OCI-LY3 (cell line): ENCODE data around the gene LHX4.

ENCODE experiments used
- EZH2phosphoT487 ChIP-seq: fragments of 200-600 bp; shearing (Covaris generic); IDR thresholded peaks from 2 replicates; pipeline ENCODE4 v1.6.1; 2018; ENCODE audit warnings: antibody characterized with exemption, mixed run types, low read depth
- TF ChIP-seq, protein P1 (sequence below): fragments of 200-600, 300-600 bp; sonication (generic); IDR thresholded peaks from 2 replicates; pipeline ENCODE4 v1.5.1; 2014; ENCODE audit warnings: antibody characterized with exemption, low read length, low read depth

DNA sequence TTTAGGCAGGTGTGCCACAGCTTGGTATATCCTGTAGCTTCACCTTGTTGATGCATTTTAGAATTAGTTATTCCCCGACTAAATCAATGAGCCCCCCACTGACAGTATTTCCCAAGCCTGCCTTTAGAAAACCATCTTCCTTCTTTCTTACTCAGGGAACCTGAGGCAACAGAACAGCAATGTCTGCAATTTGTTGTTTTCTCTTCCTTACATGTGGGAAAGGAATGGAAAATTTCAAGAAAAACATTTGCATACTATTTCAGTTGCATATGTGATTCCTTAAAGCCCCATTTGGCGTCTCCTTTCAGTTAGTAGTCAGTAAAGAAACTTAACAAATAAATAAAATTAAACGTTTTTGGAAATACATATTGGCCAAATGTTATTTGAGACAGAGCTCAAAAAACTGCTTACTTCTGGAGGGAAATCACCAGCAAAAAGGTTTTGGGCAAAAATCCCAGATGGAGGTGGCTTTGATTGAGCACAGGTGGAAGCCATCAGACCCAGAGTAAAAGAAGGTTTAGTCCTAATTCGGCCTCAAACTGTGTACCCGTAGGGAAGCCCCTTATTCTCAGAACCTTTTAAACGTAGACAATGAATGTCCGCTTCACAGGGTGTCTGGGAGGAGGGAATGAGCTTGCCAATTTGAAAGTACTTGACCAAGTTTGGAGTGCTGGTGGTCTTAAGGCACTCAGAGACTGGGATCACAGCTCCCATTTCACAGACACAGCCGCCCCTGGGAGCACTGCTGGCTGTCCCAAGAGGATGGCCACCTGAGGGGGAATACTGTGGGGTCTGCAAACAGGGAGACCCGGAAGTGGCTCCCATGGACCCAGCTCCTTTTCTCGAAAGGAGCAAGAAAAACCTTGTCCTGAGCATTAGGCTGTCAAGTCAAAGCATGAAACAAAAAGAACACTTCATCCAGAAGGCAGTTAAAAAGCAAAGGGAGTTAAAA, 9.4 kb downstream of the LHX4 start:
- TF ChIP-seq, protein P1, sequence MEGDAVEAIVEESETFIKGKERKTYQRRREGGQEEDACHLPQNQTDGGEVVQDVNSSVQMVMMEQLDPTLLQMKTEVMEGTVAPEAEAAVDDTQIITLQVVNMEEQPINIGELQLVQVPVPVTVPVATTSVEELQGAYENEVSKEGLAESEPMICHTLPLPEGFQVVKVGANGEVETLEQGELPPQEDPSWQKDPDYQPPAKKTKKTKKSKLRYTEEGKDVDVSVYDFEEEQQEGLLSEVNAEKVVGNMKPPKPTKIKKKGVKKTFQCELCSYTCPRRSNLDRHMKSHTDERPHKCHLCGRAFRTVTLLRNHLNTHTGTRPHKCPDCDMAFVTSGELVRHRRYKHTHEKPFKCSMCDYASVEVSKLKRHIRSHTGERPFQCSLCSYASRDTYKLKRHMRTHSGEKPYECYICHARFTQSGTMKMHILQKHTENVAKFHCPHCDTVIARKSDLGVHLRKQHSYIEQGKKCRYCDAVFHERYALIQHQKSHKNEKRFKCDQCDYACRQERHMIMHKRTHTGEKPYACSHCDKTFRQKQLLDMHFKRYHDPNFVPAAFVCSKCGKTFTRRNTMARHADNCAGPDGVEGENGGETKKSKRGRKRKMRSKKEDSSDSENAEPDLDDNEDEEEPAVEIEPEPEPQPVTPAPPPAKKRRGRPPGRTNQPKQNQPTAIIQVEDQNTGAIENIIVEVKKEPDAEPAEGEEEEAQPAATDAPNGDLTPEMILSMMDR, result no peak
- no peak for TF ChIP-seq EZH2phosphoT487
